PC-9 (cell line): ENCODE results near the gene TNFRSF1A. TPM values are rescaled to one million over a fixed set of nuclear protein-coding genes. Genes with fewer than 3 reads are reported as not detected.

Source experiments
- BruUV-seq: library from RNA; stranded (reverse); fragments of 400-500 nt; replicated peaks from 2 replicates; lab custom pipeline; 2021; lab: Mats Ljungman, UMichigan
- CTCF ChIA-PET: fragments of 300-600 bp; sonication (Branson Sonifier 250); formaldehyde crosslinking; loops from one replicate; lab custom pipeline; 2022; ENCODE audit warnings: antibody characterized with exemption; lab: Charles Lee
- POLR2A ChIA-PET: fragments of 300-600 bp; sonication (Branson Sonifier 250); formaldehyde crosslinking; loops from one replicate; lab custom pipeline; 2022; ENCODE audit warnings: antibody characterized with exemption; ENCODE audit not compliant: unreplicated experiment; lab: Charles Lee
- DNase-seq, 2 experiments: peaks; one replicate each; pipeline versions ENCODE4 v3.0.0 to v3.0.0-alpha.2; 2015 to 2022; ENCODE audit warnings: mixed read lengths in 1 of 2
- H2AFZ ChIP-seq: fragments of 200-600 bp; sonication (generic); 2 replicates; pipeline ENCODE4 v1.8.1; 2017; ENCODE audit warnings: antibody characterized with exemption
- H3F3A ChIP-seq: fragments of 200-600 bp; sonication (generic); 2 replicates; pipeline ENCODE4 v1.8.1; 2017; ENCODE audit warnings: antibody characterized with exemption, mild to moderate bottlenecking, low read depth; ENCODE audit not compliant: insufficient read depth
- H3K27ac ChIP-seq: fragments of 200-600 bp; sonication (generic); 2 replicates; pipeline ENCODE4 v1.6.1; 2016; ENCODE audit warnings: mixed run types
- H3K27me3 ChIP-seq: fragments of 200-600 bp; sonication (generic); 2 replicates; pipeline ENCODE4 v1.6.1; 2016; ENCODE audit warnings: low read depth, mixed run types; ENCODE audit not compliant: insufficient read depth
- H3K36me3 ChIP-seq: fragments of 200-600 bp; sonication (generic); 2 replicates; pipeline ENCODE4 v1.6.1; 2016; ENCODE audit warnings: low read depth, mixed run types
- H3K4me1 ChIP-seq: fragments of 200-600 bp; sonication (generic); replicated peaks from 2 replicates; pipeline ENCODE4 v1.6.1; 2016; ENCODE audit warnings: mixed run types; ENCODE audit not compliant: insufficient read depth
- H3K4me2 ChIP-seq: fragments of 200-600 bp; sonication (generic); 2 replicates; pipeline ENCODE4 v1.6.1; 2017; ENCODE audit warnings: mixed run types
- H3K4me3 ChIP-seq: fragments of 200-600 bp; sonication (generic); 2 replicates; pipeline ENCODE4 v1.6.1; 2016; ENCODE audit warnings: mixed run types
- H3K79me2 ChIP-seq: fragments of 200-600 bp; sonication (generic); 2 replicates; pipeline ENCODE4 v1.6.1; 2017; ENCODE audit warnings: low read depth, mixed run types
- H3K9me2 ChIP-seq: fragments of 200-600 bp; sonication (generic); 2 replicates; pipeline ENCODE4 v1.8.1; 2017; ENCODE audit warnings: mild to moderate bottlenecking; ENCODE audit not compliant: insufficient read depth
- H3K9me3 ChIP-seq: fragments of 200-600 bp; sonication (generic); 2 replicates; pipeline ENCODE4 v1.8.1; 2016; ENCODE audit warnings: low read depth; ENCODE audit not compliant: insufficient read depth
- H4K20me1 ChIP-seq: fragments of 200-600 bp; sonication (generic); 2 replicates; pipeline ENCODE4 v1.8.1; 2017; ENCODE audit not compliant: insufficient read depth
- EZH2 ChIP-seq: fragments of 200-600 bp; sonication (generic); IDR thresholded peaks from 2 replicates; pipeline ENCODE4 v1.8.0; 2017; ENCODE audit warnings: antibody characterized with exemption, low read depth
- intact Hi-C: fragments of 100-400 bp; cut with micrococcal nuclease; formaldehyde crosslinking; loops from one replicate; pipeline ENCODE4 v1.10.0; 2022; ENCODE audit not compliant: unreplicated experiment
- total RNA-seq: library from RNA; stranded (reverse); gene quantifications from 2 replicates; pipeline ENCODE4 v1.2.3, GENCODE V29; 2021
- TF ChIP-seq, protein P1 (sequence below): fragments of 200-600 bp; sonication (generic); conservative IDR thresholded peaks from 2 replicates; pipeline ENCODE4 v1.6.1; 2017; ENCODE audit warnings: mixed run types, antibody characterized with exemption, mild to moderate bottlenecking, moderate library complexity

Gene TNFRSF1A
- total RNA-seq, 1 experiment from 2014 or later, result 165 TPM

DNA sequence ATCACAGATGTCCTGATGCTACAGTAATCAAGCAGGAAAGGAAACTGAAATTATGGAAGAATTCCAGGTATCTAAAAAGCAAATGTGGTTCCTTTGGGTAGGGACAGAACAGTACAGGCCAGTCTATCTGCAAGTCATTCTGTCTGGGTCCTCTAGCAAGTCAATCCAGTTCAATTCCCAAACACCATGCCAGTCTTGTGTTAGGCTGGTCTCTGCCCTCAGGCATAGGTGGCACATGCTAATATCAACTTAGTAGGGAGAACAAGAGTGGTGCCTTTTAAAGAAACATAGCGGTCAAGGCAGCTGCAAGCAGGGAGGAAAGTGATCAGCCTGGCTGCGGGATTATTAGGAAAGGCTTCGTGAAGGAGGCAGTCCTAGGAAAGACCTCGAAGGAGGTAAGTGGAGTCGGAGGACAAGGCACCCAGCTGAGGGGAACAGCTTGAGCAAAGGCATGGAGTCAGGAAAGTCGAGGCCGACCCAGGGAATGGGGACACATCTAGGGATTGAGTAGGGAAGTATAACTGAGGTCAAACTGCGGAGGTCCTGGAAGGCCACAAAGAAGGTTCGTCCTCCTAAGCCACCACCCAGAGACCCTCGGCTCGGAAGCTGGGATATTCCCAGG lies 35.2 kb downstream of the TNFRSF1A start:
- H3K4me3 ChIP-seq, result no peak overlapping the region
- no peaks in the 10 kb centered on the region for H3K27me3 ChIP-seq
- H3K9me3 ChIP-seq, result no peaks in the 10 kb centered on the region
- H3K36me3 ChIP-seq, result no peaks in the 10 kb centered on the region
- peaks cover 34% of the 10 kb centered on the region for H3K4me1 ChIP-seq
- peaks cover 21% of the 10 kb centered on the region for H3F3A ChIP-seq
- H4K20me1 ChIP-seq, result no peaks in the 10 kb centered on the region
- no peaks in the 10 kb centered on the region for H3K9me2 ChIP-seq
- no TSS peak for BruUV-seq
- TF ChIP-seq EZH2, result no peak
- TF ChIP-seq, protein P1, sequence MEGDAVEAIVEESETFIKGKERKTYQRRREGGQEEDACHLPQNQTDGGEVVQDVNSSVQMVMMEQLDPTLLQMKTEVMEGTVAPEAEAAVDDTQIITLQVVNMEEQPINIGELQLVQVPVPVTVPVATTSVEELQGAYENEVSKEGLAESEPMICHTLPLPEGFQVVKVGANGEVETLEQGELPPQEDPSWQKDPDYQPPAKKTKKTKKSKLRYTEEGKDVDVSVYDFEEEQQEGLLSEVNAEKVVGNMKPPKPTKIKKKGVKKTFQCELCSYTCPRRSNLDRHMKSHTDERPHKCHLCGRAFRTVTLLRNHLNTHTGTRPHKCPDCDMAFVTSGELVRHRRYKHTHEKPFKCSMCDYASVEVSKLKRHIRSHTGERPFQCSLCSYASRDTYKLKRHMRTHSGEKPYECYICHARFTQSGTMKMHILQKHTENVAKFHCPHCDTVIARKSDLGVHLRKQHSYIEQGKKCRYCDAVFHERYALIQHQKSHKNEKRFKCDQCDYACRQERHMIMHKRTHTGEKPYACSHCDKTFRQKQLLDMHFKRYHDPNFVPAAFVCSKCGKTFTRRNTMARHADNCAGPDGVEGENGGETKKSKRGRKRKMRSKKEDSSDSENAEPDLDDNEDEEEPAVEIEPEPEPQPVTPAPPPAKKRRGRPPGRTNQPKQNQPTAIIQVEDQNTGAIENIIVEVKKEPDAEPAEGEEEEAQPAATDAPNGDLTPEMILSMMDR, result no peak
- CTCF ChIA-PET, result interaction anchor here (1.3 kb wide), 1 partner anchor 29 kb away, joined by 5 read pairs; no protein-coding TSS in a partner anchor
- no peak overlapping the region for H3K27ac ChIP-seq
- H2AFZ ChIP-seq, result no peak overlapping the region
- DNase-seq, result peak; percentile 52 to 69
- POLR2A ChIA-PET, result no interaction called here
- intact Hi-C loops, result no loop called here
- H3K4me2 ChIP-seq, result no peak overlapping the region
- peaks cover 10% of the 10 kb centered on the region for H3K79me2 ChIP-seq

GRCh38 chr12:6306151-6306550 lies 35.7 kb downstream of the TNFRSF1A start:
- DNase-seq, result no peak
- POLR2A ChIA-PET, result no interaction called here
- Histone ChIP-seq H4K20me1 (no peaks in the 10 kb centered on the region), H3F3A (peaks cover 15% of the 10 kb centered on the region; the same call in 1 of the 2 replicates), H3K9me3 (no peaks in the 10 kb centered on the region), H3K4me3 (no peak overlapping the region), H3K4me1 (peaks cover 29% of the 10 kb centered on the region), H3K27me3 (no peaks in the 10 kb centered on the region), H3K9me2 (no peaks in the 10 kb centered on the region), H2AFZ (no peak overlapping the region), H3K4me2 (no peak overlapping the region), H3K79me2 (peaks cover 4% of the 10 kb centered on the region), H3K36me3 (no peaks in the 10 kb centered on the region), H3K27ac (no peak overlapping the region)
- no peak for TF ChIP-seq EZH2
- TF ChIP-seq, protein P1, result no peak
- CTCF ChIA-PET, result interaction anchor here (0.7 to 1.3 kb wide), 2 partner anchors 12 to 27 kb away, joined by 3 to 4 read pairs; no protein-coding TSS in a partner anchor
- BruUV-seq, result no TSS peak
- intact Hi-C loops, result no loop called here

GRCh38 chr12:6303071-6303470 lies 38.8 kb downstream of the TNFRSF1A start:
- Histone ChIP-seq H3K27ac (no peak overlapping the region), H3K4me2 (no peak overlapping the region), H3K4me1 (peaks cover 19% of the 10 kb centered on the region), H3K27me3 (no peaks in the 10 kb centered on the region), H4K20me1 (no peaks in the 10 kb centered on the region), H3K4me3 (no peak overlapping the region), H3K9me3 (no peaks in the 10 kb centered on the region), H2AFZ (no peak overlapping the region), H3K36me3 (no peaks in the 10 kb centered on the region), H3K9me2 (no peaks in the 10 kb centered on the region), H3F3A (peaks cover 10% of the 10 kb centered on the region; the same call in 1 of the 2 replicates), H3K79me2 (no peaks in the 10 kb centered on the region)
- no TSS peak for BruUV-seq
- intact Hi-C loops, result no loop called here
- ChIA-PET POLR2A (interaction anchor here (0.6 kb wide), 1 partner anchor 246 kb away, joined by 27 read pairs; no protein-coding TSS in a partner anchor), CTCF (interaction anchor here (0.6 to 0.7 kb wide), 4 partner anchors 249 to 777 kb away, joined by 4 to 7 read pairs (median 6); no protein-coding TSS in a partner anchor)
- no peak for TF ChIP-seq EZH2
- TF ChIP-seq, protein P1, result no peak
- no peak for DNase-seq
